ENCODE results near the gene VIPR2.

- TF ChIP-seq POLR2A (IDR thresholded peaks at IDR 0.05; ENCODE audit: low read depth, low read length) = no peak
- TF ChIP-seq POLR2AphosphoS5 (IDR thresholded peaks at IDR 0.05; ENCODE audit: low read depth, low read length) = no peak
- no peak for TF ChIP-seq TAF1 (IDR thresholded peaks at IDR 0.05; ENCODE audit: low read depth, low read length)
These were observed 164.9 kb downstream of the VIPR2 start for GRCh38 chr7:158979635-158980351.
